Transverse colon (tissue), 4 donors: ENCODE data around the gene F10. TPM values are rescaled to one million over a fixed set of nuclear protein-coding genes. Genes with fewer than 3 reads are reported as not detected.

Source experiments
- DNase-seq: peaks from one replicate; pipeline ENCODE4 v3.0.0-alpha.2; 2019
- H3K27ac ChIP-seq, 4 donors: fragments of 200-600 bp; sonication (generic); 2 replicates each; pipeline ENCODE4 v1.5.1; 2016 to 2018; ENCODE audit warnings: inconsistent platforms in 4 of 4
- H3K27me3 ChIP-seq: fragments of 200-600 bp; sonication (generic); 2 replicates; pipeline ENCODE4 v1.5.1; 2017; ENCODE audit warnings: inconsistent platforms
- H3K36me3 ChIP-seq, 4 donors: fragments of 200-600 bp; sonication (generic); 2 replicates each; pipeline ENCODE4 v1.5.1; 2017 to 2019; ENCODE audit warnings: inconsistent platforms in 4 of 4
- H3K4me1 ChIP-seq, 4 donors: fragments of 200-600 bp; sonication (generic); 2 replicates each; pipeline ENCODE4 v1.5.1; 2017 to 2020; ENCODE audit warnings: inconsistent platforms in 4 of 4
- H3K4me3 ChIP-seq, 4 donors: fragments of 200-600 bp; sonication (generic); 1 replicate in 1 of 4; 2 replicates in 3 of 4; pipeline versions ENCODE4 v1.5.1 to v1.6.1; 2017 to 2019; ENCODE audit warnings: inconsistent platforms in 4 of 4
- H3K9me3 ChIP-seq, 2 donors: fragments of 200-600 bp; sonication (generic); 2 replicates each; pipeline ENCODE4 v1.5.1; 2017 to 2019; ENCODE audit warnings: inconsistent platforms in 2 of 2
- CTCF ChIP-seq, 5 experiments: fragments of 200-600 bp in 3 of 5; fragments of 450-650 bp in 2 of 5; sonication (generic) in 3 of 5; IDR thresholded peaks; 1 replicate in 2 of 5; 2 replicates in 3 of 5; pipeline ENCODE4 v1.5.1; 2016 to 2017; ENCODE audit warnings: antibody characterized with exemption in 5 of 5, inconsistent platforms in 3 of 5, mild to moderate bottlenecking in 2 of 5, moderate library complexity in 1 of 5
- EP300 ChIP-seq: sonication (generic); formaldehyde crosslinking; IDR thresholded peaks from one replicate; pipeline ENCODE4 v1.6.1; 2017; ENCODE audit warnings: antibody characterized with exemption, low read depth
- POLR2A ChIP-seq: fragments of 450-650 bp; IDR thresholded peaks from one replicate; pipeline ENCODE4 v1.6.1; 2016; ENCODE audit warnings: antibody characterized with exemption, mild to moderate bottlenecking, moderate library complexity
- POLR2AphosphoS5 ChIP-seq, 3 donors: sonication (generic); formaldehyde crosslinking; IDR thresholded peaks; one replicate each; pipeline ENCODE4 v1.6.1; 2016; ENCODE audit warnings: antibody characterized with exemption in 3 of 3
- WGBS, 2 donors: methylation state at CpG; one replicate each; pipeline ENCODE4 v1.1.5; 2018; ENCODE audit warnings: low coverage in 1 of 2; 5-methylcytosine and 5-hydroxymethylcytosine counted together
- in situ Hi-C, 4 donors: fragments of 200-750 bp; cut with MboI; loops; one replicate each; pipeline versions ENCODE4 v1.15.0 to v1.15.1; 2017; ENCODE audit warnings: low sequenced_read_pairs in 3 of 4, low pct_ligation_motif_present in 1 of 4, low pct_unique_long_range_greater_than_20kb in 1 of 4
- intact Hi-C: fragments of 100-400 bp; cut with DNase I; formaldehyde crosslinking; loops from one replicate; pipeline ENCODE4 v1.15.1; 2023; ENCODE audit warnings: low total_unique reads
- total RNA-seq, 4 donors: library from RNA; depleted of rRNA; stranded (reverse); fragments of >200 nt; gene quantifications; one replicate each; pipeline ENCODE4 v1.1.0, GENCODE V29; 2016

F10 gene
- total RNA-seq, 4 donors from 2014 or later, result 0.60 to 4.6 (median 3.4) TPM

GRCh38 chr13:113166266-113166665, 43.7 kb downstream of the F10 start:
- 86% methylated on average over 10 of the region's 10 CpGs; no CpG with 5 or more reads in 1 of the 2 donors for WGBS, 2 donors
- Histone ChIP-seq H3K4me1 (peaks cover 0 to 17% (median 8%) of the 10 kb centered on the region in 4 donors), H3K27me3 (peaks cover 19% of the 10 kb centered on the region), H3K4me3 (no peak overlapping the region), H3K36me3 (no peaks in the 10 kb centered on the region), H3K27ac (no peak overlapping the region), H3K9me3 (no peaks in the 10 kb centered on the region)
- no peak for TF ChIP-seq EP300
- no peak for TF ChIP-seq POLR2A
- TF ChIP-seq CTCF (IDR thresholded peaks at IDR 0.05), result no peak
- TF ChIP-seq POLR2AphosphoS5 (IDR thresholded peaks at IDR 0.05), result no peak
- intact Hi-C loops (no loop called here), in situ Hi-C loops (no loop called here)
- no peak for DNase-seq

- Histone ChIP-seq H3K27ac (peak overlapping the region in 2 of 4 donors; percentile 11 to 20), H3K4me1 (peaks cover 0 to 17% (median 8%) of the 10 kb centered on the region in 4 donors), H3K9me3 (no peaks in the 10 kb centered on the region), H3K36me3 (no peaks in the 10 kb centered on the region), H3K27me3 (peaks cover 15% of the 10 kb centered on the region), H3K4me3 (no peak overlapping the region)
- no peak for TF ChIP-seq EP300
- 37% methylated on average over 5 of the region's 5 CpGs; no CpG with 5 or more reads in 1 of the 2 donors for WGBS, 2 donors
- in situ Hi-C loops (no loop called here), intact Hi-C loops (no loop called here)
- DNase-seq, result peak; percentile 46
Measured at GRCh38 chr13:113166681-113167080, 44.1 kb downstream of the F10 start.

- Histone ChIP-seq H3K36me3 (no peaks in the 10 kb centered on the region), H3K27ac (peak overlapping the region in 2 of 4 donors; percentile 11 to 20), H3K4me3 (no peak overlapping the region), H3K9me3 (no peaks in the 10 kb centered on the region), H3K4me1 (peaks cover 0 to 17% (median 8%) of the 10 kb centered on the region in 4 donors), H3K27me3 (peaks cover 15% of the 10 kb centered on the region)
- intact Hi-C loops, result no loop called here
- in situ Hi-C loops, result no loop called here
- WGBS, 2 donors, result 63 to 65% methylated on average over 10 of the region's 10 CpGs
- DNase-seq, result no peak
- TF ChIP-seq EP300 (no peak), POLR2AphosphoS5 (IDR thresholded peaks at IDR 0.05) (no peak), POLR2A (no peak), CTCF (IDR thresholded peaks at IDR 0.05) (no peak)
Measured at GRCh38 chr13:113167155-113167554, 44.6 kb downstream of the F10 start.

GRCh38 chr13:113167575-113167974, 45.0 kb downstream of the F10 start:
- no peak for TF ChIP-seq EP300
- TF ChIP-seq POLR2AphosphoS5 (IDR thresholded peaks at IDR 0.05), result no peak
- no peak for TF ChIP-seq POLR2A
- TF ChIP-seq CTCF (IDR thresholded peaks at IDR 0.05), result no peak
- Histone ChIP-seq H3K36me3 (no peaks in the 10 kb centered on the region), H3K4me1 (peaks cover 0 to 17% (median 8%) of the 10 kb centered on the region in 4 donors), H3K27me3 (peaks cover 15% of the 10 kb centered on the region), H3K4me3 (no peak overlapping the region), H3K9me3 (no peaks in the 10 kb centered on the region), H3K27ac (no peak overlapping the region)
- in situ Hi-C loops, result no loop called here
- no peak for DNase-seq
- intact Hi-C loops, result no loop called here
- 99 to 100% methylated on average over 3 of the region's 3 CpGs for WGBS, 2 donors

GRCh38 chr13:113168211-113168610, 45.6 kb downstream of the F10 start:
- Histone ChIP-seq H3K27me3 (peaks cover 9% of the 10 kb centered on the region), H3K27ac (no peak overlapping the region), H3K9me3 (no peaks in the 10 kb centered on the region), H3K4me3 (no peak overlapping the region), H3K36me3 (no peaks in the 10 kb centered on the region), H3K4me1 (peaks cover 0 to 17% (median 8%) of the 10 kb centered on the region in 4 donors)
- DNase-seq, result no peak
- 62 to 78% methylated on average over 5 to 7 of the region's 7 CpGs for whole genome bisulfite sequencing, 2 donors
- intact Hi-C loops (no loop called here), in situ Hi-C loops (no loop called here)
- TF ChIP-seq EP300 (no peak), POLR2AphosphoS5 (IDR thresholded peaks at IDR 0.05) (no peak), POLR2A (no peak), CTCF (IDR thresholded peaks at IDR 0.05) (no peak)
